Measurements from ENCODE around the gene IMPDH2.

- no peak for TF ChIP-seq POLR2A (IDR thresholded peaks at IDR 0.05; ENCODE audit: low read depth, low read length)
- no peak for TF ChIP-seq POLR2AphosphoS5 (IDR thresholded peaks at IDR 0.05; ENCODE audit: low read depth, low read length)
These were observed 46.9 kb upstream of the IMPDH2 start for GRCh38 chr3:49076116-49076515.

Measured in GM12891 (cell line).